AG04450 (cell line): ENCODE results near the gene CCSER1. TPM values are rescaled to one million over a fixed set of nuclear protein-coding genes. Genes with fewer than 3 reads are reported as not detected.

ENCODE experiments used
- CTCF ChIA-PET: fragments of 300-600, 350-600 bp; formaldehyde crosslinking; extraction: SDS; loops from one replicate; lab custom pipeline; 2022; ENCODE audit warnings: antibody characterized with exemption, inconsistent platforms; lab: Charles Lee
- POLR2A ChIA-PET: fragments of 350-600 bp; formaldehyde crosslinking; extraction: SDS; loops from one replicate; lab custom pipeline; 2021; ENCODE audit warnings: antibody characterized with exemption, inconsistent platforms; lab: Yijun Ruan, JAX
- DNase-seq: peaks from one replicate; pipeline ENCODE4 v3.0.0-alpha.2; 2011; ENCODE audit warnings: low read depth, low spot score
- H3K27ac ChIP-seq: one replicate; pipeline ENCODE4 v1.5.1; 2012; ENCODE audit warnings: low read depth, low read length, control low read depth
- H3K27me3 ChIP-seq: one replicate; pipeline ENCODE4 v1.6.0; 2012; ENCODE audit warnings: low read length; ENCODE audit not compliant: control insufficient read depth, insufficient read depth
- H3K4me3 ChIP-seq: 2 replicates; pipeline ENCODE4 v1.5.1; 2011; ENCODE audit warnings: mild to moderate bottlenecking, low read depth, low read length, control low read depth
- H3K9me3 ChIP-seq: 2 replicates; pipeline ENCODE4 v1.5.1; 2012; ENCODE audit warnings: low read length; ENCODE audit not compliant: control insufficient read depth, insufficient read depth
- polyA plus RNA-seq: library from polyadenylated mRNA; depleted of rRNA; stranded (reverse); fragments of >200 nt; gene quantifications from 2 replicates; pipeline ENCODE4 v1.2.3, GENCODE V29; 2011
- TF ChIP-seq, protein P1 (sequence below): IDR thresholded peaks from 2 replicates; pipeline ENCODE4 v1.5.1; 2011; ENCODE audit warnings: low read depth, low read length, control low read depth, inconsistent platforms

Gene CCSER1
- polyA plus RNA-seq, 1 experiment: not detected

DNA sequence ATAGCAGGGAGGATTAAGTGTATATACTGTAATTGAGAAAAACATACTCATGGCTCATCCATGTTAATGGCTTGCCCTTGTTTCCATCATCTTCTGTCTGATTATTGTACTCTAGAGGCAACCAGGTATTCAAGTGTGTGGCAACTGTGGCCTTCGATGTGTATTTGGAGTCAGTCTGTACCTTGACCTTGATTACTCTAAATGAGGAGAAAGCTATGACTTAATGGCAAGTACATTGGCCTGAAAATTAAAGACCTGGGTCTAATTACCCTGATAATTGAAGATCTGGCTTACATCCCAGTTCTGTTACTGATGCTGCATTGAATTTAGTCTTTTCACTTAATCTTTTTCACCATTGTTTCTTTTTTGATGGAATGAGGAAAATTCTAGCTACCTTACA, 409.2 kb downstream of the CCSER1 start:
- Histone ChIP-seq H3K27me3 (no peaks in the 10 kb centered on the region), H3K4me3 (no peak overlapping the region), H3K27ac (no peak overlapping the region), H3K9me3 (no peaks in the 10 kb centered on the region; the same call in 1 of the 2 replicates)
- ChIA-PET POLR2A (no interaction called here), CTCF (no interaction called here)
- no peak for DNase-seq
- TF ChIP-seq, protein P1, sequence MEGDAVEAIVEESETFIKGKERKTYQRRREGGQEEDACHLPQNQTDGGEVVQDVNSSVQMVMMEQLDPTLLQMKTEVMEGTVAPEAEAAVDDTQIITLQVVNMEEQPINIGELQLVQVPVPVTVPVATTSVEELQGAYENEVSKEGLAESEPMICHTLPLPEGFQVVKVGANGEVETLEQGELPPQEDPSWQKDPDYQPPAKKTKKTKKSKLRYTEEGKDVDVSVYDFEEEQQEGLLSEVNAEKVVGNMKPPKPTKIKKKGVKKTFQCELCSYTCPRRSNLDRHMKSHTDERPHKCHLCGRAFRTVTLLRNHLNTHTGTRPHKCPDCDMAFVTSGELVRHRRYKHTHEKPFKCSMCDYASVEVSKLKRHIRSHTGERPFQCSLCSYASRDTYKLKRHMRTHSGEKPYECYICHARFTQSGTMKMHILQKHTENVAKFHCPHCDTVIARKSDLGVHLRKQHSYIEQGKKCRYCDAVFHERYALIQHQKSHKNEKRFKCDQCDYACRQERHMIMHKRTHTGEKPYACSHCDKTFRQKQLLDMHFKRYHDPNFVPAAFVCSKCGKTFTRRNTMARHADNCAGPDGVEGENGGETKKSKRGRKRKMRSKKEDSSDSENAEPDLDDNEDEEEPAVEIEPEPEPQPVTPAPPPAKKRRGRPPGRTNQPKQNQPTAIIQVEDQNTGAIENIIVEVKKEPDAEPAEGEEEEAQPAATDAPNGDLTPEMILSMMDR: no peak

DNA sequence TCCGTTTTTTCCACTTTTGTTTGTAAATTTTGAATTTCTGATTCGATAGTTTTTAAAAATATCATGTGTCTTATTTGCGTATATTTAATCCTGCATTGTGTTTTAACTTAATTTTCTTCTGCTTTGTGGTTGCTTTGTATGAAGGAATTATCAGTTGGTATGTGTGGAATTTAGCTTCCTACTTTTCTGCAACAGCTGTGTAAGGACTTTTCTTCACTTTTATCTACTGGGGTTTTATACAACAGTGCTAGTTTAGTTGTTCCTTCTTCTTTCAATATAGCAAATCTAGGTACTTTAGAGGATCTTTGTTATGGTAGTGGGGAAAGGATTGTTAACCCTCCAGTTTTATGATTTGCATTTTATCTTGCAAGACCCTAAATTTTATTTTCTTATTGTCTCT, 410.3 kb downstream of the CCSER1 start:
- H3K27me3 ChIP-seq: no peaks in the 10 kb centered on the region
- no peak for DNase-seq
- TF ChIP-seq, protein P1: no peak
- no peak overlapping the region for H3K27ac ChIP-seq
- no peak overlapping the region for H3K4me3 ChIP-seq
- ChIA-PET POLR2A (no interaction called here), CTCF (no interaction called here)
- no peaks in the 10 kb centered on the region; the same call in 1 of the 2 replicates for H3K9me3 ChIP-seq

DNA sequence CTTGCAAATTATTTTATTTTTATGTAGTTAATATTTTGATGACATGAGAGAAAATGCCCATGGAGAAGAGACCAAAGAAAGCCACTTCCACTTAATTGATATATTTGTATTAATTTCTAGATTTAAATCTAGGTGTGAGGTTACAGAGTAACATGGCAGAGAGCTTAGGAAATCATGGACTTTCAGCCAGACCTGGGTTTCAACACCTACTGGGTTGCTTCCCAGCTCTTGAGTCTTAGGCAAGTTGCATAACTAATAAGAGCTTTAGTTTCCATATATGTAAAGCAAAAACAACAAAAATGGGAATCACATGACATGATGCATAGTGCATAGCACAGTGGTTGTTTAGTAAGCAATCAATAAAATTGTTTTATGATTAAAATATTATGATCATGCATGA, 413.3 kb downstream of the CCSER1 start:
- TF ChIP-seq, protein P1: no peak
- ChIA-PET POLR2A (no interaction called here), CTCF (no interaction called here)
- no peak for DNase-seq
- H3K27ac ChIP-seq: no peak overlapping the region
- no peaks in the 10 kb centered on the region for H3K27me3 ChIP-seq
- no peak overlapping the region for H3K4me3 ChIP-seq
- no peaks in the 10 kb centered on the region; the same call in 1 of the 2 replicates for H3K9me3 ChIP-seq

DNA sequence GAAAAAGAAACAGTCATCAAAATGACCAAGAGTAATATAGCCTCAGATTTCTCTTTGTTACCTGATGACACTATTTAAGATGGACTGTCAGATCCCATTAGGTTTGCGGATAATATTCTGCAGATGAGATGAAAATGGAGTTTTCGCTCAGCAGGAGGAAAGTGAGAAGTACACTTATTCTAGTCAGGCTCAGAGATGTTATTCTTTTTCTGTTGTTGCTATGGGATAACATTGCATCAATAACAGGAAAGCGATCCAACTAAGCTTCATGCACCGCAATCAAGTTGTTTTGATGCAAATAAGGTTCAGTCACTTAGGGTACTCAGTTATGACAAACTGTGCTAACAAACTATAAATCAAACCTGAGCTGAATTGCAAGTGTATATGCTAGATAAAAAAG, 415.0 kb downstream of the CCSER1 start:
- TF ChIP-seq, protein P1: no peak
- POLR2A ChIA-PET: no interaction called here
- CTCF ChIA-PET: no interaction called here
- Histone ChIP-seq H3K27ac (no peak overlapping the region), H3K27me3 (no peaks in the 10 kb centered on the region), H3K9me3 (no peaks in the 10 kb centered on the region), H3K4me3 (no peak overlapping the region)
- DNase-seq: no peak

DNA sequence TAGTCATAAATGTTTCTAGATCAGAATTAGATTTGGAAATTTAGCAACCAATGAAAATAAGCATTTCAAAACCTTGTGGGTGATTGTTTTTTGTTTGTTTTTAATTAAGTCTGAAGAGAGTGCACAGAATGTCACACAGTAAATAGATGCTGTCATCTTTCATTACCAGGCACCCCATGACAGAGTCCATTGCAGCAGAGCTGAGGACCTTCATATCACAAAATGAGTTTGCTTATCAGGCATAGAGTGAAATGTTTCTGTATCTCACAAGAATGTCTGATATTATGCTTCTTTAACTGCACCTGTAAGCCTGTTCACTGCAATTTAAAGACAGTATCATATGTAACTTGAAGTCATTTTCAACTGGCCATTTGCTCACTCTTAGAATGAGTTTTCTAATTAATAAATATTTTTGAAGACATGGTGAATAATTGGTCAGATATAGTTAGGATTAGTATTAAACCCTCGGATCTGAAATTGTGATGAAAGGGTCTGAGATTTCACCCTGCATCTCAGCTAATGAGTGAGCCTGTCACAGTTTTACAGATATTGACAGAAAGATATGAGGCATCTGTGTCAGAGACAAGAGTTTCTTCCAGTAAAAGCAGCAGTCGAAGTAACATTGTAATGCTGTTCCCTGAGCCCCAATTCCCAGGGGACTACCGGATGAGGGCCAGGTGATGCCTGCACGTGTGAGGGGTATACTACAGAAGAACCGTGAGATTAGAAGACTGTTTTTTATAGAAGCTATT, 416.4 kb downstream of the CCSER1 start:
- CTCF ChIA-PET: no interaction called here

More for the DNA sequence above, 416.4 kb downstream of the CCSER1 start:
- TF ChIP-seq, protein P1: no peak
- Histone ChIP-seq H3K4me3 (no peak overlapping the region), H3K27ac (no peak overlapping the region), H3K27me3 (no peaks in the 10 kb centered on the region), H3K9me3 (no peaks in the 10 kb centered on the region)
- POLR2A ChIA-PET: no interaction called here
- DNase-seq: no peak
